Cardiac atrium fibroblast (primary cell): ENCODE data around the gene PPP4C. TPM values are rescaled to one million over a fixed set of nuclear protein-coding genes. Genes with fewer than 3 reads are reported as not detected.

Experiments
- total RNA-seq: library from RNA; depleted of rRNA; stranded (reverse); fragments of >200 nt; gene quantifications from 2 replicates; pipeline ENCODE4 v1.2.3, GENCODE V29; 2015

The PPP4C gene
- 95.0 and 107 TPM in 2 replicates for total RNA-seq

GRCh38 chr16:30075503-30076275 lies at the start of gene PPP4C:
PPP4C (plus strand) TSS chr16:30075994; CDS start chr16:30076378, 384 bp downstream.

DNA sequence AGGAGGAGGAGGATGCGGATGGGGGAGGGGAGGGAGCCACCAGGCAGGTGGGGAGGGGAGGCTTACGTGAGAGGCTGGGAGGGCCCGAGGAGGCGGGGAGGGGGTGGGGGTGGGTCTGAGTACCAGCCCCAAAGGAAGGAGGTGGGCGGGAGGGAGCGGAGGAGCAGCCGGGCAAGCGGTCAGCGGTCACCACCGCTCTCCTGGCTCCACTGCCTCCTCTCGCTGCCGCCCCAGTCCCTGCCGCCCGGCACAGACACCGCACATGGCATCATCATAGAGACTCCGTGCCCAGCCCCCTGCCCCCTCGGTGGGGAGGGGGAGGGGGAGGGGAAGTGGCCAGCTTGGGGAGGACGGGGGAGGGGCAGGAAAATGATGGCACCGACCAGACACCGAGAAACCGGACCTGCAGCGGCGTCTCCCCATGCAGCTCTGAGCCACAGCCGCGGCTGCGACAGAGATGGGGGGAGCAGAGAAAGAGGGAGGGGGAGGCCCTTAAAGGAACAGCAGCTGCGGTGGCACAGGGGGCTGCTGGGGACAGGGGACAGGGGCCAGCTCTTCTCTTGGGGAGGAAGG lies 44.9 kb upstream of the PPP4C start, which contains the start of gene TLCD3B:
TSS of gene TLCD3B (minus strand) at position 431 of the 573 bp plus-strand sequence. CDS start 744 bp downstream, outside the sequence.

DNA sequence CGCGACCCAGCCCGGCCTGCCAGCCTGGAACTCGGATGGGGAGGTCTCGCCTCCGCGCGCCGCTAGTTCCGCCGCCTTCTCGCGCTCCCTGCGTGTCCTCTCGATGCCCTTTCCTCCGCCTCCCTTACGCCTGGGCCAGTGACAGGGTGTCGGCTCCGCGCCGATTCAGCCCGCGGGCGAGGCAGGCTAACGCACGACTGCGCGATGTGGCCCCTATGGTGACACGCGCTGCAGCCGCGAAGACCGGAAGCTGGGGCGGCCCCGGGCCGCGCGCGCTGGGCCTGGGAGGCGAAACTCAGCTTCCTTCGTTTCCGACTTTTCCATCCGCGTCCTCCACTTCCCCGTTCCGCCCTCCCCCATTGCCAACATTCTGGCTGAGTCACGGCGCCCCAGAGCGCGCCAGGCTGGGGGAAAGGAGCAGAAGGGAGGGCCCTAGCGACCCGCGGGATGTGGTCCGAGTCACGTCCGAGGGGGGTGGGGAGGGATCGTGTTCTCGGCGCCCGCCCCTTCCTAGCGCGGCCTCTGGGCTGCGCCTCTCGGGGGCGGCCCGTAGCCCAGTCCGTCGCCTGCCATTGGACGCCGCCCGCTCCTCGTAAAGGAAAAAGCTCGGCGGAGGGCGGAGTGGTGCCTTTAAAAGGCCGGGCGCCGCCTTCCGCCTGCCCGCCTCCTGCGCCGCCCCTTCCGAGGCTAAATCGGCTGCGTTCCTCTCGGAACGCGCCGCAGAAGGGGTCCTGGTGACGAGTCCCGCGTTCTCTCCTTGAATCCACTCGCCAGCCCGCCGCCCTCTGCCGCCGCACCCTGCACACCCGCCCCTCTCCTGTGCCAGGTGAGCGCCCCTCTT lies 10.5 kb upstream of the PPP4C start, which contains the start of gene ALDOA:
TSS of gene ALDOA (plus strand) at position 659 of the 841 bp plus-strand sequence. CDS start 1,138 bp downstream, outside the sequence.

GRCh38 chr16:30091474-30092372 lies 15.9 kb downstream of the PPP4C start, which contains the start of gene TBX6:
TBX6 (minus strand) TSS chr16:30091924; CDS start chr16:30091193, 731 bp downstream.

GRCh38 chr16:30096105-30096861 lies 20.5 kb downstream of the PPP4C start, which contains the start of gene YPEL3:
YPEL3 (minus strand) TSS chr16:30096213; CDS start chr16:30095482, 731 bp downstream.

GRCh38 chr16:30113031-30113710 lies 37.4 kb downstream of the PPP4C start, which contains the start of gene GDPD3:
GDPD3 (minus strand) TSS chr16:30113537; CDS start chr16:30113478, 59 bp downstream.

Other genes starting within 250 kb of the PPP4C start
- 133 and 146 TPM in 2 replicates for gene CDIPT, start 212.8 kb upstream of the PPP4C start, total RNA-seq
- 31.1 and 40.3 TPM in 2 replicates for gene SEZ6L2, start 176.4 kb upstream of the PPP4C start, total RNA-seq
- gene ASPHD1, start 175.5 kb upstream of the PPP4C start, total RNA-seq, result 11.2 and 16.0 TPM in 2 replicates
- gene KCTD13, start 149.8 kb upstream of the PPP4C start, total RNA-seq, result 8.4 and 12.8 TPM in 2 replicates
- gene TMEM219, start 113.9 kb upstream of the PPP4C start, total RNA-seq, result 116 and 145 TPM in 2 replicates
- gene TAOK2, start 102.1 kb upstream of the PPP4C start, total RNA-seq, result 43.3 and 44.7 TPM in 2 replicates
- 7.8 and 8.1 TPM in 2 replicates for gene HIRIP3, start 80.4 kb upstream of the PPP4C start, total RNA-seq
- 58.3 and 77.8 TPM in 2 replicates for gene INO80E, start 79.8 kb upstream of the PPP4C start, total RNA-seq
- gene DOC2A, start 65.0 kb upstream of the PPP4C start, total RNA-seq, result not detected in 2 replicates
- gene C16orf92, start 52.8 kb upstream of the PPP4C start, total RNA-seq, result not detected in 2 replicates
- gene TLCD3B, start 44.7 kb upstream of the PPP4C start, total RNA-seq, result not detected in 2 replicates
- 2,796 and 2,917 TPM in 2 replicates for gene ALDOA, start 10.2 kb upstream of the PPP4C start, total RNA-seq
- gene TBX6, start 15.9 kb downstream of the PPP4C start, total RNA-seq, result under 0.01 TPM in 1 of 2 replicates, not detected in the other
- gene YPEL3, start 20.2 kb downstream of the PPP4C start, total RNA-seq, result 41.0 and 52.0 TPM in 2 replicates
- gene GDPD3, start 37.5 kb downstream of the PPP4C start, total RNA-seq, result 0.81 and 1.8 TPM in 2 replicates
- 79.4 and 81.2 TPM in 2 replicates for gene MAPK3, start 47.2 kb downstream of the PPP4C start, total RNA-seq
- under 0.01 and 0.90 TPM in 2 replicates for gene CORO1A, start 107.6 kb downstream of the PPP4C start, total RNA-seq
- gene BOLA2B, start 117.7 kb downstream of the PPP4C start, total RNA-seq, result 272 and 348 TPM in 2 replicates
- 16.4 and 43.6 TPM in 2 replicates for gene SLX1A, start 117.9 kb downstream of the PPP4C start, total RNA-seq
- 7.1 and 13.4 TPM in 2 replicates for gene SULT1A3, start 123.3 kb downstream of the PPP4C start, total RNA-seq
- gene NPIPB13, start 172.5 kb downstream of the PPP4C start, total RNA-seq, result 0.18 and 1.5 TPM in 2 replicates